Cardiac fibroblast (primary cell): ENCODE data around the gene CORO2B.

Source experiments
- DNase-seq, 2 donors: peaks; one replicate each; pipeline versions ENCODE4 v3.0.0 to v3.0.0-alpha.2; 2010; ENCODE audit warnings: low read depth in 2 of 2
- H3K4me3 ChIP-seq, 2 donors: replicated peaks in 1 of 2; 1 replicate in 1 of 2; 2 replicates in 1 of 2; pipeline ENCODE4 v1.5.1; 2011; ENCODE audit warnings: low read depth in 2 of 2, low read length in 2 of 2, mild to moderate bottlenecking in 2 of 2, moderate library complexity in 1 of 2
- CTCF ChIP-seq: IDR thresholded peaks from one replicate; pipeline ENCODE4 v1.5.1; 2011; ENCODE audit warnings: low read depth, mild to moderate bottlenecking, low read length, inconsistent platforms

CORO2B gene

GRCh38 chr15:68730471-68730919 is 151.7 kb downstream of the CORO2B start:
- TF ChIP-seq CTCF = peak; percentile 50
- no peak overlapping the region for H3K4me3 ChIP-seq
- DNase-seq = peak; percentile 61 to 71

DNA sequence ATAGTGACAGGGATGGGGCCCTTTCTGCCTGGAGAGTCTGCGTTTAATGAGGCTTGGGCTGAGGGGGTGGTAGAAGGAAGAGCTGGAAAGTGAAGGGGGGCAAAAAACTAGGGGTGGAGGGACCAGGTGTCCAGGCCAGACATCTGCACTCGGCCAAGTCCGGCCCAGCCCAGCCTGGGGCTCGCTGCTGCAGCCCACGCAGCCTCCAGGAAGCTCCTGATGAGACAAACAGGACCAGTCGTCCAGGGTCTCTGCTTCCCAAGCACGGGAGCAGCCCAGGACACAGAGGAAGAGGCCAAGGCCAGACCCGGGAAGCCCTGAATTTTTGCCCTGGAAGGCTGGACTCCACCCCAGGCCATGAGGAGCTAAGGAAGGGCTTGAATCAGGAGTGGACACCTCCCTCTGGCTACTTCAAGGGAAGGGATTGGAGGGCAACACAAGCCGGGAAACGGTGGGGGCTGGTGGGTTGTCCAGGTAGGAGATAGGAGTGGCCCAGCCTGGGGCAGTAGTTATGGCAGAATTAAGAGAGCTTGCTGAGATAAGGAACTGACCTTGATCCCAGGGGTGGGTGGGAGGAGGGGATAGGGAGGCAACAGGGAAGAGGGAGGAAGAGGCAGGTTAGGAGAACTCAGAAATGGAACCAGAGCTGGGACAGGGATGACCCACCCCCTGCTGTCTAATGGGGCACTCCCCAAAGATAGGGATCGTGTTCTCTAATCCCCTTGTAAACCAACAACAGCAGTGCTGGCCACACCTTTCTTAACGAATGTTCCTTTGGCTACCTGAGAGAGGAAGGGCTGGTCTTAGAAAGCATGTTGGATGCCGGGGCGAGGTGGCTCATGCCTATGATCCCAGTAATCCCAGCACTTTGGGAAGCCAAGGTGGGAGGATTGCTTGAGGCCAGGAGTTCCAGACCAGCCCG is 152.4 kb downstream of the CORO2B start:
- TF ChIP-seq CTCF = no peak
- DNase-seq = no peak
- no peak overlapping the region for H3K4me3 ChIP-seq

- no peak for TF ChIP-seq CTCF
- DNase-seq = no peak
Measured at GRCh38 chr15:68732451-68732850, 153.7 kb downstream of the CORO2B start.

DNA sequence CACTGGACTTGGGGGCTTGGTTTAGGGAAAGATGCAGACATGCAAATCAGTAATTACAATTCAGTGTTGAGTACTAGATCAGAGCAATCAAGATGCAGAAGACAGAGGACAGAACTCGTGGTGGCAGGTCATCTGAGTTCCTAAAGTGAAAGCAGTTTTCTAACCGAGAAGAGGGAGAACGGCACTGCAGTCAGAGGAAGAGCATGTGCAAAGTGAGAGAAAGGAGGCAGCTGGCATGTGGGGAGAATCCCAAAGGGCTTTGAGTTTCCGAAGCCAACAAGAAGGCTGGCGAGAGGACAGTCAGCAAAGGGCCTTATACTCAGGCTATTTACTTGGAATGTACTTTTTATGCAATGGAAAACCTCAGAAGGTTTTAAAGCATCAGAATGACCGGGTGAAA is 154.9 kb downstream of the CORO2B start:
- TF ChIP-seq CTCF = no peak
- DNase-seq = peak; percentile 16 to 20
- H3K4me3 ChIP-seq = no peak overlapping the region

More at GRCh38 chr15:68732451-68732850, 153.7 kb downstream of the CORO2B start:
- no peak overlapping the region for H3K4me3 ChIP-seq

DNA sequence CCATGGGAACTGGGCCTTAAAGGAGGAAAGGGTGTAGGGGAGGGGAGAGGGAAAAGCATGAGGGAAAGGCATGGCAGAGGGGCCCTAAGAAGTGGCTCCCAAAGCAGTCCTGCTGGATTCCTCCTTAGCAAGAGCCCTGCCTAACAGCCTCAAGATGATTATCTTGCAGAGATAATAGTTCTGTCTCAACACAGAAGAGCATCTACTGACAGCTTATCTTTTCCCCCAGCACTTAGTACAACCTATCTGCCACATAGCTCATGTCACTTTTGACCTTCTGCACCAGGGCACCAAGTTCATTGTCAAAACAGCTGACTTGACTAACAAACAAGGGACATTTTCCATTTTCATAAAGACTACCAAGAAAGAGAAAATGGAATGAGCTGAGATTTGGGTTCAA is 155.6 kb downstream of the CORO2B start:
- no peak overlapping the region for H3K4me3 ChIP-seq
- no peak for TF ChIP-seq CTCF
- no peak for DNase-seq

DNA sequence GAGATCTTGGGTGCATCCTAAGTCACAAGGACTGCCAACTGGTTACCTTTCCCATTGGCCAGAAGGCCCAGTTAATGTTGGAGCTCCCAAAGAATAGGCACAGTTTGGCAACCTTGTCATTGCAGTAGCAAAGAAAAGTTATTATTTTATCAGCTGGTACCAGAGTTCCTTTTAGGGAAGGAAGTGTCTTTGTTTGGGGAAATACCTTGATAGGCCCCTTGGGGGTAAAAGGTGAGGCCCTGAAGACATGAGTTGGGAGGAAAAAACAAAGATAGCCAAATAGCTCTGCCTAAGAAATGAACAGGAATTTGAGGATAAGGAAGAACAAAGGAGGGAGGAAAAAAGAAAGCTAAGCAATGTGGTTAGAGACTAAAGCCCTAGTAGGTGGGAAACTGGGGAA is 156.1 kb downstream of the CORO2B start:
- no peak overlapping the region for H3K4me3 ChIP-seq
- no peak for DNase-seq
- TF ChIP-seq CTCF = no peak
